Osteocyte (in vitro differentiated cells): ENCODE results near the gene PICK1. TPM values are rescaled to one million over a fixed set of nuclear protein-coding genes. Genes with fewer than 3 reads are reported as not detected.

Experiments
- DNase-seq: peaks from one replicate; pipeline ENCODE4 v3.0.0; 2021; ENCODE audit warnings: mixed read lengths; ENCODE audit not compliant: unreplicated experiment; ENCODE audit errors: extremely low spot score
- H3K27ac Mint-ChIP-seq: one replicate; pipeline ENCODE4 v1.8.0; 2021; ENCODE audit warnings: mild to moderate bottlenecking, mixed read lengths; ENCODE audit not compliant: unreplicated experiment
- H3K27me3 Mint-ChIP-seq: one replicate; pipeline ENCODE4 v1.8.0; 2021; ENCODE audit warnings: mixed read lengths; ENCODE audit not compliant: unreplicated experiment
- H3K36me3 Mint-ChIP-seq: one replicate; pipeline ENCODE4 v1.8.0; 2021; ENCODE audit warnings: mixed read lengths; ENCODE audit not compliant: unreplicated experiment
- H3K4me1 Mint-ChIP-seq: one replicate; pipeline ENCODE4 v1.8.0; 2021; ENCODE audit warnings: mixed read lengths; ENCODE audit not compliant: unreplicated experiment
- H3K4me3 Mint-ChIP-seq: one replicate; pipeline ENCODE4 v1.8.0; 2021; ENCODE audit warnings: mild to moderate bottlenecking, moderate library complexity, mixed read lengths; ENCODE audit not compliant: unreplicated experiment
- H3K9me3 Mint-ChIP-seq: one replicate; pipeline ENCODE4 v1.8.0; 2021; ENCODE audit warnings: mixed read lengths; ENCODE audit not compliant: unreplicated experiment
- CTCF ChIP-seq: fragments of 200-600 bp; sonication (generic); IDR thresholded peaks from 2 replicates; pipeline ENCODE4 v1.5.0; 2021; ENCODE audit warnings: antibody characterized with exemption, mild to moderate bottlenecking, moderate library complexity
- total RNA-seq: library from RNA; stranded (reverse); gene quantifications from 2 replicates; pipeline ENCODE4 v1.2.1, GENCODE V29; 2021

Gene PICK1
- total RNA-seq, 1 donor from 2014 or later: 27.9 TPM

- no peaks in the 10 kb centered on the region for H3K9me3 Mint-ChIP-seq
- no peak for TF ChIP-seq CTCF
- H3K4me3 Mint-ChIP-seq: no peak overlapping the region
- no peak for DNase-seq
- H3K27me3 Mint-ChIP-seq: peaks cover 10% of the 10 kb centered on the region
- H3K4me1 Mint-ChIP-seq: peaks cover 3% of the 10 kb centered on the region
- H3K27ac Mint-ChIP-seq: no peak overlapping the region
- H3K36me3 Mint-ChIP-seq: no peaks in the 10 kb centered on the region
Measured at GRCh38 chr22:38021206-38021605, 36.0 kb upstream of the PICK1 start.

DNA sequence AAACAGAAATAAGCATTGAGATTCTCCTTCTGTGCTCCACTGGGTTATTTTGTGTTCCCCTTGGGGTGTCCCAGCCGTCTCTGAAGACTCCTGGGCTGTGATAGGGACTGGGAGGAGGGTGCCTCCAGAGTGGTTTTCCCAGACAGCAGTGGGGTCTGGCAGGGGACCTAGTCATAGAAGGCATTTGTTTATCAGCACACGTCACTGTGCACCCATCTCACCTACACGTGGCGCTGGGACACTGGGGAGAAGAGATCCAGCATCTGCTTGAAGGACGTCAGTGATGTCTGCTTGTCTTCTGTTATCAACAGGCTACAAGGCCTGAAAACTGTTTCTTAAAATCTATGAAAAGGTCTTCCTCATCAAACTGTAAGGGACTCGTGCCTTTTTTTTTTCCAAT, 34.2 kb upstream of the PICK1 start:
- no peak for TF ChIP-seq CTCF
- H3K4me3 Mint-ChIP-seq: no peak overlapping the region
- H3K36me3 Mint-ChIP-seq: no peaks in the 10 kb centered on the region
- no peak overlapping the region for H3K27ac Mint-ChIP-seq
- no peaks in the 10 kb centered on the region for H3K4me1 Mint-ChIP-seq
- no peak for DNase-seq
- no peaks in the 10 kb centered on the region for H3K9me3 Mint-ChIP-seq
- peaks cover 14% of the 10 kb centered on the region for H3K27me3 Mint-ChIP-seq

DNA sequence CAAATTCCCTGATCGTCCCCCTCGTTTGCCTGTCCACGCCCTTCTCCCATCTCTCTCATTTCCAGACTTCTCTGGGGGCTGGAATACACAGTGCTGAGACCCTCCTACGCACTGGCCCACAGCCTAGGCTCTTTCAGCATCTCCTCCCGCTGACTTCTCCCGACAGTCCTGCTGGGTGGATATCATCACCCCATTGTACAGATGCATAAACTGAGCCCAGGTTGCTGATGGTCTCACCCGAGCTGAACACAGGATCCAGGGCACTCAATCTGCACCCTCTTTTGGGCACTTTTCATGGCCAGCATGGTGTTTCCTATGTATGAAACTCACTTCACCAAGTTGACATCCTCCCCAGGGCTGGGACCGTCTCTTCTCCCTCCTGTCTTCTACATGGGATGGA, 31.7 kb upstream of the PICK1 start:
- Mint-ChIP-seq H3K4me3 (no peak overlapping the region), H3K36me3 (no peaks in the 10 kb centered on the region), H3K4me1 (no peaks in the 10 kb centered on the region)

GRCh38 chr22:38026130-38027111, 30.8 kb upstream of the PICK1 start:
- no peaks in the 10 kb centered on the region for H3K36me3 Mint-ChIP-seq
- H3K27me3 Mint-ChIP-seq: peaks cover 14% of the 10 kb centered on the region
- no peak overlapping the region for H3K27ac Mint-ChIP-seq
- no peak for DNase-seq
- TF ChIP-seq CTCF: no peak
- no peaks in the 10 kb centered on the region for H3K4me1 Mint-ChIP-seq
- no peaks in the 10 kb centered on the region for H3K9me3 Mint-ChIP-seq
- no peak overlapping the region for H3K4me3 Mint-ChIP-seq

More for the DNA sequence above, 31.7 kb upstream of the PICK1 start:
- DNase-seq: no peak
- no peaks in the 10 kb centered on the region for H3K9me3 Mint-ChIP-seq
- no peak for TF ChIP-seq CTCF
- no peak overlapping the region for H3K27ac Mint-ChIP-seq
- peaks cover 14% of the 10 kb centered on the region for H3K27me3 Mint-ChIP-seq

DNA sequence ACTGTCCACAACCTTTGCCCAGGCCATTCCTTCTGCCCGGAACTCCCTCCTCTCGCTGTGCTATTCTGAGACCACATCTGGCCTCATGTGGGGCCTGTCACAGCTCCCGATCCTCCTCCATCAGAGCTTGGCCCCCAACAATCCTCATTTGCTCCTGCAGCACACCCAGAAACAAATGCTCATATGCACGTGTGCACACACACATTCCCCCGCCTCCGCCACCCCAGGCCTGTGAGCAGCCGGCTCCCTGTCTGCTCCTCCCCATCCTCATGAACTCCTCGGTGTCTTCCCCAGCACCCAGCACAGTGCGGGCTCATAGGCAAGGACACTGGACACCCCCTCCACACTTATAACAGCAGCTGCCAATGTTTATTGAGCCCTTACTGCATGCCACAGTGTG, 29.7 kb upstream of the PICK1 start:
- Mint-ChIP-seq H3K27me3 (peaks cover 14% of the 10 kb centered on the region), H3K4me1 (no peaks in the 10 kb centered on the region), H3K9me3 (no peaks in the 10 kb centered on the region), H3K4me3 (no peak overlapping the region), H3K27ac (no peak overlapping the region), H3K36me3 (no peaks in the 10 kb centered on the region)
- TF ChIP-seq CTCF: no peak
- no peak for DNase-seq
